GM19328 (cell line): ENCODE measurements around the gene CHST4.
"Not testable (repeated sequence)": the region's sequence is repeated elsewhere in the genome, so short reads cannot be mapped to it uniquely, and the experiment has no call there.

Experiments used
- ATAC-seq: cut with Tn5 transposase; IDR thresholded peaks from one replicate; pipeline ENCODE4 v1.9.1; 2021; ENCODE audit warnings: mild to moderate bottlenecking, moderate library complexity; ENCODE audit not compliant: unreplicated experiment

Gene CHST4

DNA sequence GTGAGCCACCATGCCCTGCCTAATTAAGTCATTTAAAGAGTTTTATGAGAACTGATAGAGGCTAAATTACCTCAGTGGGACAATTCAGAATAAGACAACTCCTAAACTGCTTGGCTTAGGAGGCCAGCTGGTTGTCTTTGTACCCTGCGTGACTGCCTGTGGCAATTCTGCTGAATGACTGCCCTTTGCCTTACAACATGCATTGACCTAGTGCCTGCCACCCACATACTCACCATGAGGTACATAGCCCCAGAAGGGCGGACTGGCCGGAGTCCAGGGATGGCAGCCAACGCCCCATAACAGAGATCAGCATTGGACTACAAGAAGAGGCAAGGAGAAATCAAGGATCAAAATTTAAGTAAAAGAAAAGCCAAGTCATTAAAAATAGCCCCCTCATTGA is 43.4 kb downstream of the CHST4 start:
- no peak for ATAC-seq

DNA sequence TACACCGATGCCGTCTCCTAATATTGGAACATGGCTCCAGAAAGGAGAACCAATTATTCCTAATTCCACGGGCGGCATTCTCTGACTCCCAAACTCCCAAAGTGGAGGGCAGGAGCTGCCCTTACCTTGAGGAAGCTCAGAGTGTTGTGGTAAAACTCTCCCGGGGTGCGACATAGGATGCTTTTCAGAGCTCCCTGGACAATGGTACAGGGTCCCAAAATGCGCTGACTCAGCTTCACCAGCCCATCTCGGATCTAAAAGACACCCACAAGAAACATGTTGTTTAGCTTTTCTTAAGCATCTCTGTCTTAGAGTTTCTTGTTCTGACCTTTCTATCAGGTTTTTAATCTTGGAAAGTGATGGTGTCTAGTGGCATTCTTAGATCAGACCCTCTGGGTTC is 43.9 kb downstream of the CHST4 start:
- no peak for ATAC-seq

DNA sequence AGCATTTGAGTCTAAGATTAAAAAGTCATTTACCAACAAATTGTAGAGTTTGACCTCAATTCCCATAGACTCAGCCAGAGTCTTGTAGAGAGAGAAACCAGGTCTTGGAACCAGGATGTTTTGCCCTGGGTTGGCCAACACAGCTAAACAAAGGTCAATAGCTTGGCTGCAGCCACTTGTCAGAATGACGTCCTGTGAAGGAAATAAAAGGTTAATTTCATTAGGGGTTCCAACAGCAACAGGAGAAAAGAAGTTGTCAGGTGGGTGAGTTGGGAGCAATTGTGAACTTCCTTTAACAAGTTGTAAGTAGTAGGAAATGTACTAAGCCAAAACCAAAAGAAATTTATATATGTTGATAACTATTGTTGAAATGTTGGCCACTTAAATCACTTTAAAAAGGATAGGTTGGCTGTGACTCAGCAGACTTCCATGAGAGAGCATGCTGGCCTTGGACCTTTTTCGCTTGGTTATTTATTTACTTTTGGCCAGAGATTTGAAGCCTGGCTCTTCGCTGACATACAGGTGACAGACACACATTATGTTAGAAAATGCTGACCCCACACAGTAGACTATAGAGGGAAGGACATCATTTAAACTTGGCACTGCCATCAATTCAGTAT is 46.4 kb downstream of the CHST4 start:
- ATAC-seq, result no peak

DNA sequence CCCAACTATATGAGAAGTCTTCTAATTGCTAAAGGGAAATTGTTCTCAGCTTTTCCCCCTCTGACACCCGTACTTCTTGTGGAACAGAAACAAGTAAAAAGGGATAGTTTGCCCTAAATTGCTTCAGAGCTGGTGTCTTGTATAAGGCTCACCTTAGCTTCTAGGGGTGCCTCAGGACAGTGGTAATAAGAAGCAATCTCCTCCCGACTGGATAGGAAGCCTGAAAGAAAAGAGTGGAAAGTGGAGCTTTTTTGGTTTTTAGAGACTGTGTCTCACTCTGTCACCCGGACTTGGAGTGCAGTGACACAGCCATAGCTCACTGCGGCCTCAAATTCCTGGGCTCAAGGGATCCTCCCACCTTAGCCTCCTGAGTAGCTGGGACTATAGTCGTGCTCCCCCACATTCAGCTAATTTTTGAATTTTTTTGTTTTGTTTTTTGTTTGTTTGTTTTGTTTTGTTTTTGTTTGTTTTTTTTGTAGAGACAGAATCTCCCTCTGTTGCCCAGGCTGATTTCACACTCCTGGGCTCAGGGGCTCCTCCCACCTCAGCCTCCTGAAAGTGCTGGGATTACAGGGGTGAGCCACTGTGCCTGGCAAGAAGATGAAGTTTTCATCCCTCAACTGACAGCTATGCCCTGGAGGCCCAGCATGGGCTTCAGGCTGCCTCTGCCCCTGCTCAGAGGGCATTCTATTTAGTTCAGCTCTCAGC is 47.3 kb downstream of the CHST4 start:
- ATAC-seq, result no peak

DNA sequence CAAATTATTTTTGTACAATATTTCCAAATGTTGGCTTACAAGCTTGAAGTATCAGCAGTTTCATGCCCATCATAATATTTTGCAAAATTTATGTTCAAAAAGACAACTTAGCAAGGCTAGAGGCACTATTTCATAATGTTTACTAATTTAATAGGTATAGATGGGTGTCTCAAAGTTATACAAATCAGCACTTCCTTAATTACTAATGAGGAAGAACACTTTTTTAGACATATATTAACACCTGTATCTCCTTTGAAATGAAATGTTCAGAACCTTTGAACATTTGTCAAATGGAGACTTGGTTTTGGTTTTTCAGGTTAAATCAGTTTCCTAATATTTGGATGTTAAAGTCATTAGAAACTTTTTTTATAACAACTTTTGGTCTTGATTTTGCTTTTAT is 48.5 kb downstream of the CHST4 start:
- ATAC-seq, result no peak

DNA sequence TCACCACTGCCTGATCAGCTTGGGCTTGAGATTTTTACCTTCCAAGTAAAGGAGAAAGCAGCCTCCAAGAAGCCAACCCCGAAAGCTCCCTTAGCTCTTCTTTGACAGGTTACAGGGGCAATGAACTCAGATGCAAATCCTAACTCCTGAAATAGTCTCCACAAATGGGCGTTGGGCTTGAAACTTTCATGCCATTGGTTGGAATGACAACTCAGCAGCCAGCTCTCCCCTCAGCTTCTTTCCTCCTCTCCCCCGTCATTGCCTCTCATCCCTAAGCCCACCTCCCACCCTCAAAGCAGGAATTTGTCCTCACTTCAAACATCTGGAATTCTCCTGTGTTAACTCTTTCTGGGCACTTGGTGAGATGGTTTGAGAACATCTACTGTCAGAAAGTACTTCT is 50.7 kb downstream of the CHST4 start, which contains the start of gene TAT:
Gene TAT, minus strand, starts transcription at position 122 of the 400 bp plus-strand sequence. CDS start 677 bp downstream, outside the sequence.
- ATAC-seq, result no peak

DNA sequence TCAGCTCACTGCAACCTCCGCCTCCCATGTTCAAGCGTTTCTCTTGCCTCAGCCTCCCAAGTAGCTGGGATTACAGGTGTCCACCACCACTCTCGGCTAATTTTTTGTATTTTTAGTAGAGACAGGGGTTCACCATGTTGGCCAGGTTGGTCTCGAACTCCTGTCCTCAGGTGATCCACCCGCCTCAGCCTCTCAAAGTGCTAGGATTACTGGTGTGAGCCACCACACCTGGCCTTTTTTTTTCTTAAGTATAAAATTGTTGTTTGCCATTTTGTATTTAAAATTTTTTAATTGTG is 56.3 kb downstream of the CHST4 start:
- not testable (repeated sequence) for ATAC-seq

DNA sequence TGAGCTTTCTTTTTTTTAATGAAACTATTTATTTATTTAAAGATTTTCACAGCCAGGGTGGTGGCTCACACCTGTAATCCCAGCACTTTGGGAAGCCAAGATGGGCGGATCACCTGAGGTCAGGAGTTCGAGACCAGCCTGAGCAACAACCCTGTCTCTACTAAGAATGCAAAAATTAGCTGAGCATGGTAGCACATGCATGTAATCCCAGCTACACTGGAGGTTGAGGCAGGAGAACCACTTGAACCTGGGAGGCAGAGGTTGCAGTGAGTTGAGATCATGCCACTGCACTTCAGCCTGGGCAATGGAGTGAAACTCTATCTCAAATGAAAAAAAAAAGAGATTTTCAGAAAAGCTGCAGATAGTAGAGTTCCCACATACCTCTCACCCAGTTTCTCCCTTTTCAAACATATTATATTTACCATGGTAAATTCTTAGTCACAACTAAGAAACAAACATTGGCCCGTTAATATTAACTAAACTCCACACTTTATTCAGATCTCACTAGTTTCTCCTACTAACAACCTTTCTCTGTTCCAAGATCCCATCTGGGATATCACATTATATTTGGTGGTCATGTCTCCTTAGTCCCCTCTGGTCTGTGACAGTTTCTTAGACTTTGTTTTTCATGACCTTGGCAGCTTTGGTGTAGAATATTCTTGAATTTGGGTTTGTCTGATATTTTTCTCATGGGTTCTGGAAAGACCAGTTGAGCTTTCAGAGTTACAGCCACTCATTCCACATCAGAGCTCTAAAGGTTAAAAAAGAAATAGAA is 58.5 kb downstream of the CHST4 start:
- no peak for ATAC-seq

DNA sequence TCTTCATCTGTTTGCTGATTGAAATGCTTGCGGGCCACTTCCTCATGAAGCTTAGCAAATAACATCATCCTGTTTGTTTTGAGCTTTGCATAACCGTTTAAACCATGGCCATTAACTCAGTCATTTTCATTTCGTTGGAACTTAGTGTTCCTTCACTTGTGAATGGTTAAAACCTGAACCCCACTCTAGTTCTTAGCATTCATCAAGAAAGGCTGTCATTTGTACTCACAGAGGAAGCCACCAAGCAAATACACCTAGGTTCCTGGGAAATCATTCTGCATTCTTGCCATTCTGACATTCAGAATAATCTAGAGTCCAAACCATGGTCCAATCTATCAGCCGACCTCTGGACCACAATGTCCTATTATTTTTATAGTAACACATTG is 59.1 kb downstream of the CHST4 start:
- ATAC-seq, result no peak
